GM21825 (cell line): ENCODE results near the gene DDC.
"Not testable (repeated sequence)": the region's sequence is repeated elsewhere in the genome, so short reads cannot be mapped to it uniquely, and the experiment has no call there.

Source experiments
- ATAC-seq: cut with Tn5 transposase; IDR thresholded peaks from one replicate; pipeline ENCODE4 v1.9.1; 2021; ENCODE audit warnings: mild to moderate bottlenecking, moderate library complexity; ENCODE audit not compliant: unreplicated experiment

DDC gene

GRCh38 chr7:50589364-50589763 lies 24.2 kb upstream of the DDC start:
- ATAC-seq, result no peak

GRCh38 chr7:50588937-50589336 lies 23.7 kb upstream of the DDC start:
- no peak for ATAC-seq

DNA sequence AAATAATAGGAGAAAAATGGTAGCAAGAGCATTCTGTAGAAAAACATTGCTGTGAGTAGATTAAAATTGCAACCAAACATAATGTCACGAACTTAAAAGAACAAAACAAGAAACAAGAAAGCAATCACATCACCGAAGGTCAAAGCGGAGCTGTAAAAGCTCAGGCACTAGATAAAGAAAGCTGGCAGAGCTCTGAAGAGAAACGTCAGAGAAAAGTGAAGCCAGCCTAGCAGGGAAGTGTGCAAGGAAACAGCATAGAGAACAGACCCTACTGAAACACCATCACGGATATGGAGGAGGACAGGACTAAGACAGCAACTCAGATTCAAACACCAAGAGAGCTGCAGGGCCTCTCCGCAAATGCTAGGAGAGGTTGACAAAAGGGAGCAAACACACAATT lies 22.5 kb upstream of the DDC start:
- no peak for ATAC-seq

DNA sequence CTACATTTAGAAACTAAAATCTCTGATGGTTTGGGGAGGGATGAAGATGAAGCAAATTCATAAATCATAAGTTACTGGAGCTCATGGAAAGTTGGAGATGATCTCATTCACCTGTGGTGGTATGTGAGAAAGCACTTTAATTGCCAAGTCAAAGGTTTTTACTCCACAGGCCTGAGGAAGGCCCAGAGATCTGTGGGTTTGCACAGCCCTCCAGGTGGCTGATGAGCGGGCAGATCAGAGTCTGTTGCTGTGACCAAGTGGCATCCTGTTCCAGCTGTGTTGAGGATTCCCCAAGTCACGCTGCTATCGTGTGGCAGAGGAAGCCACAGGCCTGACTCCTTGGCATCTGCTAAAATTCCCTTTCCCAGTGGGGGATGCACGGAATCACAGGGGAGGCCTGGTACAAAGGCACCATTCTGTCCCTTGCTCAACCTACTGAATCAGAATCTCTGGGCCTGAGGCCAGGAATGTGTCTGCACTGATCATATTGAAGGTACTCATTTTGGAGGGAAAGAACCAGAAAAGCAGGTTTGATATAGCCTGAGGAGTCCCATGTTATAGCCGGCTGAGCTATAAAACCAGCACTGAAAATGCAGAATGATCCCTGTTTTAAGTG lies 19.7 kb upstream of the DDC start:
- ATAC-seq, result no peak

GRCh38 chr7:50584386-50584785 lies 19.2 kb upstream of the DDC start:
- no peak for ATAC-seq

DNA sequence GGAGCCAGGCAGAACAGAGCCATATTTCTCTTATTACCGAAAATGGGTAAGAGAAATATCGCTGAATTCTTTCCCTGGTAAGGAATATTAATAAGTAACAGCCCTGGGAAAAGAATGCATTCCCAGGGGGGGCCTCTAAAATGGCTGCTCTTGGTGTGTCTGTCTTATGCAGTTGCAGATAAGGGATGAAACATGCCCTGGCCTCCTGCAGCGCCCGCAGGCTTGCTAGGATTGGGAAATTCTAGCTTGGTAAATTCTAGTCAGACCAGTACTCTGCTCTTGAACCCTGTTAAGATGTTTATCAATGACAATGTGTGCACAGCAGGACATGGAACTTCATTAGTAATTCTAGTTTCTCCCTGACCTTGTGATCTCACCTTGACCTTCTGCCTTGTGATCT lies 18.1 kb upstream of the DDC start:
- not testable (repeated sequence) for ATAC-seq

- ATAC-seq, result not testable (repeated sequence)
Measured at GRCh38 chr7:50582271-50582670, 17.1 kb upstream of the DDC start.

DNA sequence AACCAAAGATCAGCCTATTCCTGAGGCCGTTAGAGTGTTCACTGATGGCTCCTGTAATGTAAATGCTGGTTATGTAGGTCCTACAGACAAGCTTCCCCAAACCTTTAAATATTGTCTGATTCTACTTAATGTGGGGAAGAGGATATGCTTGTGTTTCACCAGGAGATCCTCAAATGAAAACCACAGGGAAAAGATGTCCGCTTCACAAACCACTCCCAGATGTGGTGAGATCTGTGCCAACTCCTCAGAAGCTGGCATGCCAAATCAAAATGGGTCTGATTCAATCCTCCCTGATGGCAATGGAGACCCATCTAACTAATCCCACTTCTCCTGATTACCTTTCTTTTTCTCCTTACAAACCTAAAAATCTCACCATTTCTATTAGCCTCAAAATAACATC lies 15.5 kb upstream of the DDC start:
- not testable (repeated sequence) for ATAC-seq

- no peak for ATAC-seq
Measured at GRCh38 chr7:50580057-50580456, 14.9 kb upstream of the DDC start.

DNA sequence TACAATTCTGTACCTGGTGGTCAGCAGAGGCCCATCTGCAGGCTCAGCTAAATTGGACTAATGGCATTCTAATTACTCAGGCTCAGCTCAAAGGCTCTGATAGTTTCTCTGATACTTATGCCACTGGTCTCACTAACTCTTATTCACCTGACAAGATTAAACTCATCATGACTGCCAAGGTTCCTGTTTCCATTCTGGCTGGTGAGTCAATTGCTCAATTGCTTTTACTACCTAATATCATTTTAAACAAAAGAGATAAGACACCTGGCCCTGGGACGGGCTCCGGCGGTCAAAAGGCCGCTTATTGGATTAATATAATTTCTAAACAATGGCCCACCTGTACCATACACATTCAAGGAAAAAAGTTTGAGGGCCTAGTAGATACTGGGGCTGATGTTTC lies 12.9 kb upstream of the DDC start:
- ATAC-seq, result not testable (repeated sequence)

GRCh38 chr7:50577569-50577968 lies 12.4 kb upstream of the DDC start:
- no peak for ATAC-seq

- not testable (repeated sequence) for ATAC-seq
Measured at GRCh38 chr7:50576388-50576787, 11.2 kb upstream of the DDC start.

- no peak for ATAC-seq
Measured at GRCh38 chr7:50567715-50568261, 2.6 kb upstream of the DDC start.

DNA sequence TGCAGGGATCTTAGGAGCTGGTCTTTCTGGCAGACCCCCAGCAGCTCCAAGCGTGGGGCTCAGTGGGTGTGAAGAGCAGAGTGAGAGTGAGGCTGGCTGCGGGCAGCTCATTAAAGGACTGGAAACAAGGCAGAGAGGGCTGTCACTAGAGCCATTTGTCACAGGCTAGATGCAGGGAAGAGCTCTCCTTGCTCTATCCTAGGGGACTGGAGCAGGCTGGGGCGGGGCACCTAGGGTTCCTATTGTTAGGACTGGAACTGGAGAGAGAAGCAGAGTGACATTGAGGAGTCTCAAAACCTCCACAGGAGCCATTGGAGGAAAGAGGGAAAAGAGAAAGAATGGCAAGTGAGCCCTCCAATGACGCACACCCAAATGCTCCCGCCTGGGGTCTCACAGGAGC lies 772 bp upstream of the DDC start:
- no peak for ATAC-seq

DNA sequence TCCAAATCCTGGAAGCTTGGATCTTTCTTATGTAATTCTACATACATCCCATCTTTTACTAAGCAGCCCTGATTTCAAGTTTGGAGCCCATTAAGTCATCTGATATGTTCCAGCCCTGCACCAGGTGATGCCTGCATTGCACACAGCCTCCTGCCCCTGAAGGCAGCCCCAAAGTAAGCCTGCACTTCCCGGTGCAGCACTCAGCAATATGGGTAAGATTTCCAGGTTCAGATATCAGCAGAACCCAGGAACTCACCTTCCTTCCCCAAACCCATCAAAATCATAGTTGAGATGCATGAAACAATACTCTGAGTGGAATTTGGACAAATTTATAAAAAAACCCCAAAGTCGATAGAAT lies 333 bp upstream of the DDC start:
- no peak for ATAC-seq

- ATAC-seq, result no peak
Measured at GRCh38 chr7:50564171-50564570, 1.0 kb downstream of the DDC start.

GRCh38 chr7:50562136-50562535 lies 3.1 kb downstream of the DDC start:
- ATAC-seq, result no peak

DNA sequence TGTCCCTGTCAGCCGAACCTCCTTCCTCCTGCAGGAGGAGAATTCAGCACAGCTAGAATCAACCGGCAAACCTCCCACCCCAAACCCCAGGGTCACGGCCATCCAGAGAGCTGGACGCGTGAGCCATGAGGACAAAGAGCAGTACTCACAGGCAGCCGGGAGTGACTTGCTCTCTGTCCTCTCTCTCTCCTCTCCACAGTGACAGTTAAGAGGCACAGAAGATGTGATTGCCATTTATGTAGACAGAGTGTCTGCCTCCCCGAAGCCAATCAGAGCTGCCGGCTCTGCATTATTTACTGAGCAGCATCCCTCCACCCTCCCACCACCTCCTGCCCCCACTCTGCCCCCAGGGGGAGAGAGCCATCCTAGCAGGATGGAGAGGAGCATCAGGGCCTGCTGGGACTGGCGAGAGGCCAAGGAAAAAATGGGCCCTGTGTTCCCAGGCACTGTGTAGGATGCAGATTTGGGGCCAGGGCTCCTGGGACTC lies 4.3 kb downstream of the DDC start:
- no peak for ATAC-seq

DNA sequence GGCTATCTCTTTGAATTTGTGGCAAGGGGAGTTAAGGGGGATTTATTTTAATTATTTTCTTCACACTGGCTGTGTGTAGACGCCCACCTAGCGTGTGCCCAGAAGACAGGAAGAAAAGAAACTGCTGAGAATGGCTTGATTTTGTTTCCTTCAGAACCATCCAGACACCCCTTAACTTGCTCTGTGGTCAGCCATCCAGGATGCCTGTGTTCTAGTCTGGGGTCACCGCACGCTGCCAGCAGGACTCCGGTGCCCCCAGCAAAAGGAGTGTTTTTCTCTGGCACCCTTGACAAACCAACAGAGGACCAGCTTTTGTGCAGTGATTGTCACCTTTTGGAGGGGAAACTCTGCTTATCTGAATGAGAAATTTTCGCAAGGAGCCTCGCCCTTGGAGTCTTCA lies 5.3 kb downstream of the DDC start:
- ATAC-seq, result no peak

DNA sequence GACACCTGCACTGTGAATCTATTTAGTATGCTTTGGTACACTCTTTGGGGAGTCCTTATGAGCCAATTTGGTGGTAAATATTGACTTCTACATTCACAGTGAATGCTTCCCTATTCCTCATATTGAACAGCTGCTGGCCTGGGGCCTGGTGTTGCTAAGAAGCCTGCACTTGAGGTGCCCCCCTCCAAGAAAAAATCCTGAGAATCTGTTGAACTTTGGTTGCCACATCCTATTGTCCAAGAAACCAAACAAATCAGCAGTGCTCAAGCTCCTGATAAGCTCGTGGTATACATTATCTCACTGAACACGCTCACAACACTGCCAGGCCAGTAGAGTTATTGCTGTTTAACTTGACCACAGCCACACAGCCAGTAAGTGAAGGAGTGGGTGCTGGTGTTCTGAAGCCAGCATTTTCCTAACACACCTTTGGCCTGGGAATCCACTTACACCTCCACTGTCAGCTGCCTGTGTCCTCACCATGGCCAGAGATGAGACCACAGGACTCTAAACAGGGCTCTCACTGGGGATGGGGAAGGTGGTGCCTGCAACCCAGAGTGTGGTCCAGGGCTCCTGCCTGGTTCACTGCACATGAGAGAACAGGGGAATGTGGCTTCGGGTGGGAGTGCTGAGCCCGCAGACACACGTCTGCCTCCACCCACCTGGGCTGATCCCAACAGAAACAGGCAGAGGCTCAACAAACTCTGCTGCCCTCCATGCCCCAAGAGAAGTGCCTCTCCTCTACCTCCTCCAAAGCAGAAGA lies 6.7 kb downstream of the DDC start:
- ATAC-seq, result no peak

GRCh38 chr7:50557099-50557498 lies 8.1 kb downstream of the DDC start:
- no peak for ATAC-seq

DNA sequence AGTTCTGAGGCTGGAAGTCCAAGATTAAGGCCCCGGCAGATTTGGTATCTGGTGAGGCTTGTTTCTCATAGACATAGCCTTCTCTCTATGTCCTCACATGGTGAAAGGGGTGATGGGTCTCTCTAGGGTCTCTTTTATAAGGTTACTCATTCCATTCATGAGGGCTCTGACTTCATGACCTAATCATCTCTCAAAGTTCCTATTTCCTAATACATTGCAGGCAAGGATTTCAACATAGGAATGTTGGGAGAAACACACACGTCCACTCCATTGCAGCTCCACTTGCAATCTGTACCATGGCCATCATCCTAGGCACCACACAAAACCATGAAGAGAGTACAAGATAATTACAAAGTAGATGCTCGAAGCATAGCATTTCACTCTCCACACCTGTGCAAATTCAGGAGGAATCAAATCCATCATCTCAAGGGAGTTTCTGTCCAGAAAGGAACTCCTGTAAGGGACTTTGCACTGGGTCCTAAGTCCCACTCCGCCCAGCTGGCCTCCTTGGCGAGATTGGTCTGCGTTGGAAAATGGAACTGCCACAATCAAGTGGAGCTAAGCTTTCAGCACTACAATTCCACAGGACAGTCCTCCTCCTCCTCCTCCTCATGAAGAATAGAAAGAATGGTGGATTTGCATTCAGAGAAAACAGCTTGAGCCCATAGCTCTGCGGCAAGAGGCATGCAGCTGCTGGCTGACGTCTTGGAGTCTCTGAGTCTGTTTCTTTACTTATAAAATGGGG lies 8.8 kb downstream of the DDC start:
- no peak for ATAC-seq
